BLaER1 treated with 17β-estradiol and CSF1 and Interleukin-3, amounts not matched to agents 10 nM and 100 nM (cell line): ENCODE measurements around the gene FOXC2.
A peak's percentile ranks its signal among the peaks of the same experiment; 100 is the strongest.

Experiments
- H3K27ac ChIP-seq, 11 experiments: shearing (Covaris generic); formaldehyde crosslinking; 2 replicates each; pipeline ENCODE4 v1.8.1; 2022
- H3K27me3 ChIP-seq, 11 experiments: shearing (Covaris generic); formaldehyde crosslinking; 2 replicates each; pipeline ENCODE4 v1.8.1; 2022
- H3K36me3 ChIP-seq, 11 experiments: shearing (Covaris generic); formaldehyde crosslinking; 2 replicates each; pipeline ENCODE4 v1.8.1; 2022
- H3K4me1 ChIP-seq, 10 experiments: shearing (Covaris generic); formaldehyde crosslinking; 2 replicates each; pipeline ENCODE4 v1.8.1; 2022
- H3K4me2 ChIP-seq, 11 experiments: shearing (Covaris generic); formaldehyde crosslinking; 2 replicates each; pipeline ENCODE4 v1.8.1; 2022
- H3K4me3 ChIP-seq, 10 experiments: shearing (Covaris generic); formaldehyde crosslinking; 2 replicates each; pipeline ENCODE4 v1.8.1; 2022
- H3K9ac ChIP-seq, 11 experiments: shearing (Covaris generic); formaldehyde crosslinking; 2 replicates each; pipeline ENCODE4 v1.8.1; 2022
- H3K9me3 ChIP-seq, 11 experiments: shearing (Covaris generic); formaldehyde crosslinking; replicated peaks in 1 of 11; 2 replicates each; pipeline ENCODE4 v1.8.1; 2022
- H4K20me1 ChIP-seq, 11 experiments: shearing (Covaris generic); formaldehyde crosslinking; 2 replicates each; pipeline ENCODE4 v1.8.1; 2022
- Cebpa-rat ChIP-seq, 11 experiments: shearing (Covaris generic); IDR thresholded peaks; 2 replicates each; pipeline ENCODE4 v1.8.1; 2022

The FOXC2 gene

DNA sequence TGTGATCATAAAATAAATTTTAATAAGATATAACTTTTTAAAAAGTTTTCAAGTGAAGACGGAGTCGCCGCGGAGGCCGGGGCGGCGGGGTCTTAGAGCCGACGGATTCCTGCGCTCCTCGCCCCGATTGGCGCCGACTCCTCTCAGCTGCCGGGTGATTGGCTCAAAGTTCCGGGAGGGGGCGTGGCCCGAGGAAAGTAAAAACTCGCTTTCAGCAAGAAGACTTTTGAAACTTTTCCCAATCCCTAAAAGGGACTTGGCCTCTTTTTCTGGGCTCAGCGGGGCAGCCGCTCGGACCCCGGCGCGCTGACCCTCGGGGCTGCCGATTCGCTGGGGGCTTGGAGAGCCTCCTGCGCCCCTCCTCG lies at the start of gene FOXC2:
Gene FOXC2 (plus strand): TSS at position 229 of the 365 bp plus-strand sequence. CDS start 507 bp downstream, outside the sequence.
- Histone ChIP-seq H3K4me3 (peak within 1 kb of the TSS; percentile 46 to 73 (median 63)), H3K4me2 (peak within 1 kb of the TSS; percentile 82 to 94 (median 92)), H4K20me1 (peaks cover 0 to 38% (median 13%) of the 10 kb centered on the region in 11 experiments; a peak in 11 of 22 replicates), H3K27ac (no peak within 1 kb of the TSS), H3K9ac (peak within 1 kb of the TSS in 7 of 11 experiments; percentile 22 to 49 (median 44); a peak in 7 of 22 replicates), H3K4me1 (peaks cover 13 to 28% (median 25%) of the 10 kb centered on the region in 10 experiments), H3K27me3 (peaks cover 77 to 78% (median 78%) of the 10 kb centered on the region in 11 experiments), H3K36me3 (no peaks in the 10 kb centered on the region), H3K9me3 (peaks cover 0 to 16% (median 0%) of the 10 kb centered on the region in 11 experiments; a peak in 4 of 22 replicates)
- no peak for TF ChIP-seq Cebpa-rat (IDR thresholded peaks at IDR 0.05)

DNA sequence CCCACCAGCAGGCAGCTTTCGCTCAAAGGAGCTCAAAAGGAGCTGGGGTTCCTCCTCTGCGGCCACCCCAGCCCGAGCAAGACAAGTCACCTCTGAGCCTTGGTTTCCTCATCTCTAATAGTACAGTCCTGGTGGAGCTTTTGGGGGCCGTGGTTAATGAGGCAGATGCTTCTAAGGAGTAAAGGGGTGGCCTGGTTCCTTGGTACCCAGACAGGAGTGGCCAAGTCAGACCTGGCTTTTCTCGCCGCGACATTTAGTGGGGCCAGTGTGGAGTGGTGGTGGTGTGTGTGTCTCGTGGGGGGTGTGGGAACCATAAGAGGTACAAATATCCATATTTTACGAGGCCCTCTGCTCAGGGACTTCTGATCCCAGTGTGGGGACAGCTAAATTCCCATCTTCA lies 49.6 kb upstream of the FOXC2 start:
- Histone ChIP-seq H3K9me3 (no peaks in the 10 kb centered on the region), H3K9ac (no peak overlapping the region), H3K36me3 (no peaks in the 10 kb centered on the region), H3K4me3 (no peak overlapping the region), H3K4me1 (peaks cover 17 to 27% (median 25%) of the 10 kb centered on the region in 10 experiments), H3K27ac (no peak overlapping the region), H4K20me1 (peaks cover 0 to 67% (median 47%) of the 10 kb centered on the region in 11 experiments; a peak in 18 of 22 replicates), H3K4me2 (no peak overlapping the region), H3K27me3 (peaks cover 74 to 80% (median 79%) of the 10 kb centered on the region in 11 experiments)
- no peak for TF ChIP-seq Cebpa-rat (IDR thresholded peaks at IDR 0.05)

GRCh38 chr16:86517652-86518258 lies 48.9 kb upstream of the FOXC2 start:
- H3K4me2 ChIP-seq: no peak overlapping the region
- H3K4me3 ChIP-seq: no peak overlapping the region
- H3K27me3 ChIP-seq: peaks cover 67 to 73% (median 71%) of the 10 kb centered on the region in 11 experiments
- no peak overlapping the region for H3K27ac ChIP-seq
- H3K4me1 ChIP-seq: peaks cover 17 to 30% (median 27%) of the 10 kb centered on the region in 10 experiments
- peaks cover 0 to 60% (median 40%) of the 10 kb centered on the region in 11 experiments; a peak in 18 of 22 replicates for H4K20me1 ChIP-seq
- no peak overlapping the region for H3K9ac ChIP-seq
- H3K36me3 ChIP-seq: no peaks in the 10 kb centered on the region
- no peaks in the 10 kb centered on the region for H3K9me3 ChIP-seq
- no peak for TF ChIP-seq Cebpa-rat (IDR thresholded peaks at IDR 0.05)

GRCh38 chr16:86519007-86519648 lies 47.5 kb upstream of the FOXC2 start:
- no peak overlapping the region for H3K27ac ChIP-seq
- no peak for TF ChIP-seq Cebpa-rat (IDR thresholded peaks at IDR 0.05)
- peaks cover 0 to 46% (median 27%) of the 10 kb centered on the region in 11 experiments; a peak in 17 of 22 replicates for H4K20me1 ChIP-seq
- peak overlapping the region in 10 of 11 experiments; percentile 48 to 88 (median 66); a peak in 18 of 22 replicates for H3K4me2 ChIP-seq
- H3K9me3 ChIP-seq: no peaks in the 10 kb centered on the region
- H3K27me3 ChIP-seq: peaks cover 53 to 59% (median 58%) of the 10 kb centered on the region in 11 experiments
- H3K36me3 ChIP-seq: no peaks in the 10 kb centered on the region
- H3K4me1 ChIP-seq: peaks cover 17 to 30% (median 27%) of the 10 kb centered on the region in 10 experiments
- H3K4me3 ChIP-seq: no peak overlapping the region
- no peak overlapping the region for H3K9ac ChIP-seq

GRCh38 chr16:86519649-86520316 lies 46.8 kb upstream of the FOXC2 start:
- Histone ChIP-seq H4K20me1 (peaks cover 0 to 40% (median 27%) of the 10 kb centered on the region in 11 experiments; a peak in 17 of 22 replicates), H3K27ac (peak overlapping the region in 1 of 11 experiments; percentile 22; a peak in 1 of 22 replicates), H3K36me3 (no peaks in the 10 kb centered on the region), H3K4me1 (peaks cover 17 to 30% (median 27%) of the 10 kb centered on the region in 10 experiments), H3K4me2 (peak overlapping the region; percentile 43 to 88 (median 66)), H3K27me3 (peaks cover 47 to 53% (median 51%) of the 10 kb centered on the region in 11 experiments), H3K9me3 (no peaks in the 10 kb centered on the region), H3K4me3 (peak overlapping the region in 3 of 10 experiments; percentile 21 to 42 (median 27); a peak in 6 of 20 replicates), H3K9ac (peak overlapping the region in 4 of 11 experiments; percentile 16 to 49 (median 42); a peak in 4 of 22 replicates)
- no peak for TF ChIP-seq Cebpa-rat (IDR thresholded peaks at IDR 0.05)

DNA sequence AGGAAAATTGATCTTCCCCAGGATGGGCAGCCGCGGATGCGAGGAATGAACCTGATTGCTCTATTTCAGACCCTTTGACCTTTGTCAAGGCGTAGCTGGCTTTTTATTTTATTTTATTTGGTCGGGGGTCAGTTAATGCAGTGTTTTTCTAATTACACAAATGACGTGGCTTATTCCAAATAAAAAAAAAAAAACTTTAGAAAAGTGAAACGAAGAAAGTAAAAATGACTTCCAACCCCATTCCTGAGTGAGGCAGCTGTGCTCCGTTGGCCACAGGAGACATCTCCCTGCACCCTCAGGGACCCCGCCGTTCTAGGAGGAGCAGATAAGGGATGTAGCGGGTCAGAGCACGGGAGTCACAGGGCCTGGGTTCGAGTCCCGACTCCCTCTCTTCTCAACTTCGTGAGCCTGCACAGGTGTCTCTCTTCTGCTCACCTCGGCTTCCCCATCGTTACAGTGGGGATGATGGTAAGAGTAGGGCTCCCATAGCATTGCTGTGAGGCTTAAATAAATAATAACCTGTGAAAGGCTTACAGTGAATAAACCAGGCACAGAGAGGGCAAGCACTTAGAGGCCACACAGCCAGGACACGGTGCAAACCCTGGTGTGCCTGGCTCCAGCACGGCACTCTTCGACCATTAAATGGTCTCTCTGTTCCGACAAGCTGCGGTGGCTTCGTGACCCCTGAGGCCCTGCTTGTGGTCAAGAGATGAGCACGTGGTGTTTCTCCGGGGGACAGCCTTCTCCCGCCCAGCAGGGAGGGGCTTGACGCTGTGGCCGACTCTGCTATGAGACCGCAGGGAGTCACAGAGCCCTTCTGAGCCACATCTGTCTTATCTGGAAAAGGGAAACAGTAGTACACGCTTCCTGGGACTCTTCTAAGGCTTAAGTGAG lies 46.1 kb upstream of the FOXC2 start:
- peaks cover 17 to 30% (median 27%) of the 10 kb centered on the region in 10 experiments for H3K4me1 ChIP-seq
- H3K27me3 ChIP-seq: peaks cover 39 to 45% (median 43%) of the 10 kb centered on the region in 11 experiments
- H3K27ac ChIP-seq: no peak overlapping the region
- H3K4me2 ChIP-seq: peak overlapping the region; percentile 43 to 88 (median 66)
- peak overlapping the region in 1 of 11 experiments; percentile 47; a peak in 2 of 22 replicates for H3K9ac ChIP-seq
- no peak for TF ChIP-seq Cebpa-rat (IDR thresholded peaks at IDR 0.05)
- peaks cover 0 to 32% (median 19%) of the 10 kb centered on the region in 11 experiments; a peak in 17 of 22 replicates for H4K20me1 ChIP-seq
- H3K36me3 ChIP-seq: no peaks in the 10 kb centered on the region
- no peaks in the 10 kb centered on the region for H3K9me3 ChIP-seq
- H3K4me3 ChIP-seq: peak overlapping the region in 2 of 10 experiments; percentile 21 to 42; a peak in 3 of 20 replicates

GRCh38 chr16:86521236-86522197 lies 45.1 kb upstream of the FOXC2 start:
- Histone ChIP-seq H3K27ac (no peak overlapping the region), H3K4me3 (no peak overlapping the region), H3K9ac (no peak overlapping the region; a peak in 1 of 22 replicates), H3K36me3 (no peaks in the 10 kb centered on the region), H3K27me3 (peaks cover 30 to 35% (median 34%) of the 10 kb centered on the region in 11 experiments), H3K4me1 (peaks cover 17 to 30% (median 27%) of the 10 kb centered on the region in 10 experiments), H4K20me1 (peaks cover 0 to 22% (median 11%) of the 10 kb centered on the region in 11 experiments; a peak in 16 of 22 replicates), H3K9me3 (no peaks in the 10 kb centered on the region), H3K4me2 (peak overlapping the region; percentile 43 to 88 (median 66))
- no peak for TF ChIP-seq Cebpa-rat (IDR thresholded peaks at IDR 0.05)
